ENCODE measurements around the gene ATP11C.

Gene ATP11C

GRCh38 chrX:139920316-139920715 lies 12.5 kb downstream of the ATP11C start:
- Histone ChIP-seq H3K27ac (ENCODE audit: poor library complexity, severe bottlenecking) (no peak overlapping the region), H3K27me3 (ENCODE audit: insufficient read depth, poor library complexity, severe bottlenecking) (no peaks in the 10 kb centered on the region), H3K4me3 (ENCODE audit: severe bottlenecking) (no peak overlapping the region), H3K9me3 (ENCODE audit: severe bottlenecking) (no peaks in the 10 kb centered on the region), H3K36me3 (ENCODE audit: low read depth) (no peaks in the 10 kb centered on the region), H3K4me1 (ENCODE audit: insufficient read depth, poor library complexity, severe bottlenecking) (no peaks in the 10 kb centered on the region)
- no peak for ATAC-seq (ENCODE audit: low read depth)
- no peak for DNase-seq (ENCODE audit: low spot score)
- TF ChIP-seq, protein P1, sequence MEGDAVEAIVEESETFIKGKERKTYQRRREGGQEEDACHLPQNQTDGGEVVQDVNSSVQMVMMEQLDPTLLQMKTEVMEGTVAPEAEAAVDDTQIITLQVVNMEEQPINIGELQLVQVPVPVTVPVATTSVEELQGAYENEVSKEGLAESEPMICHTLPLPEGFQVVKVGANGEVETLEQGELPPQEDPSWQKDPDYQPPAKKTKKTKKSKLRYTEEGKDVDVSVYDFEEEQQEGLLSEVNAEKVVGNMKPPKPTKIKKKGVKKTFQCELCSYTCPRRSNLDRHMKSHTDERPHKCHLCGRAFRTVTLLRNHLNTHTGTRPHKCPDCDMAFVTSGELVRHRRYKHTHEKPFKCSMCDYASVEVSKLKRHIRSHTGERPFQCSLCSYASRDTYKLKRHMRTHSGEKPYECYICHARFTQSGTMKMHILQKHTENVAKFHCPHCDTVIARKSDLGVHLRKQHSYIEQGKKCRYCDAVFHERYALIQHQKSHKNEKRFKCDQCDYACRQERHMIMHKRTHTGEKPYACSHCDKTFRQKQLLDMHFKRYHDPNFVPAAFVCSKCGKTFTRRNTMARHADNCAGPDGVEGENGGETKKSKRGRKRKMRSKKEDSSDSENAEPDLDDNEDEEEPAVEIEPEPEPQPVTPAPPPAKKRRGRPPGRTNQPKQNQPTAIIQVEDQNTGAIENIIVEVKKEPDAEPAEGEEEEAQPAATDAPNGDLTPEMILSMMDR (IDR thresholded peaks at IDR 0.05; ENCODE audit: poor library complexity, severe bottlenecking) = no peak

GRCh38 chrX:139914421-139914820 lies 18.4 kb downstream of the ATP11C start:
- H3K4me1 ChIP-seq (ENCODE audit: insufficient read depth, poor library complexity, severe bottlenecking) = no peaks in the 10 kb centered on the region
- ATAC-seq (ENCODE audit: low read depth) (no peak), DNase-seq (ENCODE audit: low spot score) (no peak)
- H3K27ac ChIP-seq (ENCODE audit: poor library complexity, severe bottlenecking) = no peak overlapping the region
- no peak overlapping the region for H3K4me3 ChIP-seq (ENCODE audit: severe bottlenecking)
- H3K9me3 ChIP-seq (ENCODE audit: severe bottlenecking) = no peaks in the 10 kb centered on the region
- TF ChIP-seq, protein P1 (IDR thresholded peaks at IDR 0.05; ENCODE audit: poor library complexity, severe bottlenecking) = no peak
- no peaks in the 10 kb centered on the region for H3K27me3 ChIP-seq (ENCODE audit: insufficient read depth, poor library complexity, severe bottlenecking)
- H3K36me3 ChIP-seq (ENCODE audit: low read depth) = no peaks in the 10 kb centered on the region

DNA sequence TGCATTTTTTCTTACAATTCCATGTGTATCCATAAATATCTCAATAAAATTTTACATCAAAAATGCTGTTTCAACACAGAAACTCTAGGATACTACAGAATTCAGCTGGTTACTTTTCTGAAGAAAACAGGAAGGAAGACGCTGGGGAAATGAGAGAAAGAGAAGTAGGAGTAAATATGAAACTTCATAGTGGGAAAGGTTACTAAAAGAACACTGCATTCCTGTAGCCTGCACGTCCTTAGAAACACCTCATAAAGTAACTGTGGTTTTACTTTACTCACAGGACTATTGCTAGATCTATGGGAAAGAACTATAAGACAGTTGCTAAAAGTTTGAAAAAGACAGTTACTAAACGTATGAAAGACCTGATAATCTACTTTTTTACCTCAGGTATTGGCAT lies 23.1 kb downstream of the ATP11C start:
- TF ChIP-seq, protein P1 (IDR thresholded peaks at IDR 0.05; ENCODE audit: poor library complexity, severe bottlenecking) = no peak
- H3K4me1 ChIP-seq (ENCODE audit: insufficient read depth, poor library complexity, severe bottlenecking) = no peaks in the 10 kb centered on the region
- H3K27me3 ChIP-seq (ENCODE audit: insufficient read depth, poor library complexity, severe bottlenecking) = no peaks in the 10 kb centered on the region
- DNase-seq (ENCODE audit: low spot score) = no peak
- no peaks in the 10 kb centered on the region for H3K9me3 ChIP-seq (ENCODE audit: severe bottlenecking)
- no peaks in the 10 kb centered on the region for H3K36me3 ChIP-seq (ENCODE audit: low read depth)
- H3K27ac ChIP-seq (ENCODE audit: poor library complexity, severe bottlenecking) = no peak overlapping the region
- no peak for ATAC-seq (ENCODE audit: low read depth)
- no peak overlapping the region for H3K4me3 ChIP-seq (ENCODE audit: severe bottlenecking)

DNA sequence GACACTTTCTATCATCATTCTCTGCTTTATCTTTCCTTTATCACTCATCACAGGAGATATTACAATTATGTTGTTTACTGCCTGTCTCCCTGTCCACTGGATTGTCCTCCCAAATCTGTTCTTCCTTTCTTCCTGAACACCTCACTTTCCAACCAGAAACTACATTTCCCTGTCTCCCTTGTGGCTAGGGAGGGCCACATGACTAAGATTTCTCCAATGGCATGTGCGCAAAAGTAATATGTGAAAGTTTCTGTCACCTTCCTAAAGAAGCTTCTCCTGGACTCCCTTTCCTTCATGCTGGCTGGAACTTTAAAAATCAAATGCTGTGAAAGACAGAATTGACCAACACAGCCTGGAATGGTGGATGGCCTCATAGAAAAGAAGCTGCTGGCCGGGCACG lies 25.8 kb downstream of the ATP11C start:
- Histone ChIP-seq H3K4me1 (ENCODE audit: insufficient read depth, poor library complexity, severe bottlenecking) (no peaks in the 10 kb centered on the region), H3K27ac (ENCODE audit: poor library complexity, severe bottlenecking) (no peak overlapping the region), H3K4me3 (ENCODE audit: severe bottlenecking) (no peak overlapping the region), H3K27me3 (ENCODE audit: insufficient read depth, poor library complexity, severe bottlenecking) (no peaks in the 10 kb centered on the region), H3K36me3 (ENCODE audit: low read depth) (no peaks in the 10 kb centered on the region), H3K9me3 (ENCODE audit: severe bottlenecking) (no peaks in the 10 kb centered on the region)
- ATAC-seq (ENCODE audit: low read depth) = no peak
- TF ChIP-seq, protein P1 (IDR thresholded peaks at IDR 0.05; ENCODE audit: poor library complexity, severe bottlenecking) = no peak
- no peak for DNase-seq (ENCODE audit: low spot score)

- no peaks in the 10 kb centered on the region for H3K27me3 ChIP-seq (ENCODE audit: insufficient read depth, poor library complexity, severe bottlenecking)
- no peak overlapping the region for H3K27ac ChIP-seq (ENCODE audit: poor library complexity, severe bottlenecking)
- TF ChIP-seq, protein P1 (IDR thresholded peaks at IDR 0.05; ENCODE audit: poor library complexity, severe bottlenecking) = no peak
- H3K36me3 ChIP-seq (ENCODE audit: low read depth) = no peaks in the 10 kb centered on the region
- H3K4me3 ChIP-seq (ENCODE audit: severe bottlenecking) = no peak overlapping the region
- no peaks in the 10 kb centered on the region for H3K4me1 ChIP-seq (ENCODE audit: insufficient read depth, poor library complexity, severe bottlenecking)
- no peaks in the 10 kb centered on the region for H3K9me3 ChIP-seq (ENCODE audit: severe bottlenecking)
- DNase-seq (ENCODE audit: low spot score) (no peak), ATAC-seq (ENCODE audit: low read depth) (no peak)
Observed at GRCh38 chrX:139905743-139906142, 27.1 kb downstream of the ATP11C start.
